ENCODE measurements around the gene ECT2L. TPM values are rescaled to one million over a fixed set of nuclear protein-coding genes. Genes with fewer than 3 reads are reported as not detected.

The ECT2L gene
- total RNA-seq (under 1 TPM in 2 of 6 donors, not detected in 4; 0.03 TPM), polyA plus RNA-seq (under 1 TPM in 1 of 2 donors, not detected in 1; 0.05 TPM)

- 29% methylated on average over 45 to 50 of the region's 50 CpGs for WGBS, 2 donors
- peak; percentile 61 to 85 (median 82) for ATAC-seq
- intact Hi-C loops (cut with DNase I) = no loop called here
- H3K4me3 ChIP-seq = peak within 1 kb of the TSS in 2 of 4 donors; percentile 2 to 29
- TF ChIP-seq CTCF (IDR thresholded peaks at IDR 0.05) = no peak
- no peaks in the 10 kb centered on the region for H3K4me1 ChIP-seq
- no peaks in the 10 kb centered on the region for H3K27me3 ChIP-seq
- FAIRE-seq = no peak
- no peaks in the 10 kb centered on the region for H3K9me3 ChIP-seq
- no peaks in the 10 kb centered on the region for H3K36me3 ChIP-seq
- no peak within 1 kb of the TSS for H3K27ac ChIP-seq
- DNase-seq = peak in 5 of 6 donors; percentile 29 to 74 (median 42)
Measured at GRCh38 chr6:138795809-138796603, at the start of gene ECT2L. Gene ECT2L (plus strand): TSS chr6:138796087. CDS start chr6:138813275, 17,188 bp downstream.

GRCh38 chr6:138752017-138752416 lies 43.9 kb upstream of the ECT2L start:
- no peaks in the 10 kb centered on the region for H3K27me3 ChIP-seq
- ATAC-seq = no peak
- no peak for TF ChIP-seq CTCF (IDR thresholded peaks at IDR 0.05)
- no peak for DNase-seq
- no peaks in the 10 kb centered on the region for H3K4me1 ChIP-seq
- intact Hi-C loops (cut with DNase I) = no loop called here
- H3K9me3 ChIP-seq = no peaks in the 10 kb centered on the region
- FAIRE-seq = no peak
- H3K36me3 ChIP-seq = no peaks in the 10 kb centered on the region
- H3K4me3 ChIP-seq = no peak overlapping the region
- 86 to 97% methylated on average over 4 of the region's 4 CpGs for WGBS, 2 donors
- H3K27ac ChIP-seq = no peak overlapping the region

- no peak overlapping the region for H3K27ac ChIP-seq
- no peak overlapping the region for H3K4me3 ChIP-seq
- ATAC-seq = no peak
- intact Hi-C loops (cut with DNase I) = no loop called here
- 73 to 85% methylated on average over 4 of the region's 4 CpGs for WGBS, 2 donors
- H3K9me3 ChIP-seq = no peaks in the 10 kb centered on the region
- no peaks in the 10 kb centered on the region for H3K4me1 ChIP-seq
- no peak for FAIRE-seq
- no peak for DNase-seq
- no peak for TF ChIP-seq CTCF (IDR thresholded peaks at IDR 0.05)
- H3K36me3 ChIP-seq = no peaks in the 10 kb centered on the region
- no peaks in the 10 kb centered on the region for H3K27me3 ChIP-seq
Measured at GRCh38 chr6:138757136-138757535, 38.8 kb upstream of the ECT2L start.

GRCh38 chr6:138765896-138766655 lies 29.8 kb upstream of the ECT2L start:
- peak; percentile 95 for FAIRE-seq
- Histone ChIP-seq H3K36me3 (no peaks in the 10 kb centered on the region), H3K4me3 (no peak overlapping the region), H3K27ac (no peak overlapping the region), H3K4me1 (no peaks in the 10 kb centered on the region), H3K27me3 (no peaks in the 10 kb centered on the region), H3K9me3 (no peaks in the 10 kb centered on the region)
- TF ChIP-seq CTCF (IDR thresholded peaks at IDR 0.05) = peak; percentile 18 to 57 (median 48)
- 94 to 95% methylated on average over 3 of the region's 3 CpGs for WGBS, 2 donors
- no peak for DNase-seq
- intact Hi-C loops (cut with DNase I) = loop anchor here in 2 of 3 donors (5.0 to 10.0 kb wide), 3 partner anchors 71 to 351 kb away; no protein-coding TSS in a partner anchor
- peak in 3 of 4 donors; percentile 54 to 81 (median 72) for ATAC-seq

All from pancreas (tissue), 10 donors.